ENCODE results near the gene TRAPPC2L.

DNA sequence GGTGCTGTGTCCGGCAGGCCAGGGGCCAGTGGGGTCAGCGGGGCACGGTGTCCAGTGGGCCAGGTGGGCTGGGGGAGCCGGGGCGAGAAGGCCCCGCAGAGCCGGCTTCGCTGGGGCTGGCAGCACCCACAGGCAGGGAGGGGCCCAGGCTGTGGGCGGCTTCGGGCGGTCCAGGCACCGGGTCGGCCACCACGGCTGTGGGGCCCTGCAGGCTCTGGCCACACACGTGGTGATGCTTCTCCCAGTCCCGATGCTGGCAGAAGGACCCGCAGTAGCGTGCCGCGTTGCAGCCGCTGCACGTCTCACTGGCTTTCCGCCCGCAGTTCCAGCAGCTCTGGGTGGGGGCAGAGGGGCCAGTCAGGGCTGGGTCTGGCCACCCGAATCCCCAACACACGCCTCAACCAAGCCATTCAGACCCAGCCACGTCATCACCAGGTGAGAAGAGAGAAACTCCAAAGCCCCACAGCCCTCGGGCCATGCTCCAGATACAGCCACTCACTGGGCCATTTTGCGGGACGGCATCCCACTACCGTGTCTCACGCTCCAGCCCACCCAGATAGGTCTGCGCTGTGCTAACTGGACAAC lies 20.1 kb downstream of the TRAPPC2L start:
- no peak for TF ChIP-seq POLR2AphosphoS5 (IDR thresholded peaks at IDR 0.05; ENCODE audit: low read depth, low read length)
- no peak for TF ChIP-seq POLR2A (IDR thresholded peaks at IDR 0.05; ENCODE audit: low read depth, low read length)
- no peak for TF ChIP-seq TAF1 (IDR thresholded peaks at IDR 0.05; ENCODE audit: low read depth, low read length)
